Breast epithelium (tissue), 3 donors: ENCODE data around the gene RPS26.

Experiments used
- CTCF ChIP-seq, 3 donors: fragments of 450-650 bp; IDR thresholded peaks; one replicate each; pipeline ENCODE4 v1.5.1; 2016 to 2017; ENCODE audit warnings: antibody characterized with exemption in 3 of 3, mild to moderate bottlenecking in 3 of 3, moderate library complexity in 3 of 3
- POLR2AphosphoS5 ChIP-seq, 3 donors: sonication (generic); formaldehyde crosslinking; IDR thresholded peaks; one replicate each; pipeline ENCODE4 v1.6.1; 2017; ENCODE audit warnings: antibody characterized with exemption in 3 of 3

GRCh38 chr12:55997535-55997859, 44.2 kb upstream of the RPS26 start:
- TF ChIP-seq CTCF (IDR thresholded peaks at IDR 0.05): no peak
- TF ChIP-seq POLR2AphosphoS5 (IDR thresholded peaks at IDR 0.05): no peak
